H9 (cell line): ENCODE data around the gene KDM4F. TPM values are rescaled to one million over a fixed set of nuclear protein-coding genes. Genes with fewer than 3 reads are reported as not detected.

ENCODE experiments used
- DNase-seq: peaks from one replicate; pipeline ENCODE4 v3.0.0-alpha.2; 2017
- H2AFZ ChIP-seq: one replicate; pipeline ENCODE4 v1.6.1; 2013; ENCODE audit warnings: mild to moderate bottlenecking, low read length, control low read depth, moderate library complexity
- H2AK5ac ChIP-seq: 2 replicates; pipeline ENCODE4 v1.6.1; 2013; ENCODE audit warnings: low read length, control low read depth, mixed read lengths; ENCODE audit not compliant: insufficient read length
- H2BK120ac ChIP-seq: one replicate; pipeline ENCODE4 v1.6.1; 2013; ENCODE audit warnings: low read depth, mild to moderate bottlenecking, low read length, control low read depth, inconsistent platforms; ENCODE audit not compliant: poor library complexity, severe bottlenecking
- H2BK12ac ChIP-seq: 2 replicates; pipeline ENCODE4 v1.6.1; 2013; ENCODE audit warnings: low read length, control low read depth, mixed read lengths, low read depth; ENCODE audit not compliant: insufficient read length
- H2BK15ac ChIP-seq: 2 replicates; pipeline ENCODE4 v1.6.1; 2013; ENCODE audit warnings: low read depth, low read length, control low read depth
- H2BK20ac ChIP-seq: one replicate; pipeline ENCODE4 v1.6.1; 2013; ENCODE audit warnings: low read depth, mild to moderate bottlenecking, low read length, control low read depth, inconsistent platforms; ENCODE audit not compliant: poor library complexity, severe bottlenecking
- H2BK5ac ChIP-seq: 2 replicates; pipeline ENCODE4 v1.6.1; 2013; ENCODE audit warnings: low read length, control low read depth, mixed read lengths; ENCODE audit not compliant: insufficient read length
- H3K14ac ChIP-seq: 2 replicates; pipeline ENCODE4 v1.6.1; 2013; ENCODE audit warnings: low read length, control low read depth; ENCODE audit not compliant: insufficient read depth
- H3K18ac ChIP-seq: 2 replicates; pipeline ENCODE4 v1.6.1; 2013; ENCODE audit warnings: low read depth, mild to moderate bottlenecking, mixed read lengths, low read length, control low read depth; ENCODE audit not compliant: insufficient read length
- H3K23ac ChIP-seq: 2 replicates; pipeline ENCODE4 v1.6.1; 2013; ENCODE audit warnings: low read length, control low read depth, mixed read lengths, low read depth; ENCODE audit not compliant: insufficient read length
- H3K23me2 ChIP-seq: 2 replicates; pipeline ENCODE4 v1.6.1; 2013; ENCODE audit warnings: low read depth, mild to moderate bottlenecking, mixed read lengths, low read length, control low read depth; ENCODE audit not compliant: insufficient read length, poor library complexity, severe bottlenecking
- H3K27ac ChIP-seq: 2 replicates; pipeline ENCODE4 v1.5.1; 2013; ENCODE audit warnings: low read length, control low read depth, mixed read lengths, low read depth; ENCODE audit not compliant: insufficient read length
- H3K27me3 ChIP-seq: 2 replicates; pipeline ENCODE4 v1.6.1; 2013; ENCODE audit warnings: low read length, control low read depth, inconsistent platforms; ENCODE audit not compliant: insufficient read depth
- H3K4ac ChIP-seq: 2 replicates; pipeline ENCODE4 v1.6.1; 2013; ENCODE audit warnings: low read depth, mild to moderate bottlenecking, control low read depth, inconsistent platforms, low read length, moderate library complexity
- H3K4me1 ChIP-seq: 2 replicates; pipeline ENCODE4 v1.6.1; 2013; ENCODE audit warnings: low read length, control low read depth, inconsistent platforms; ENCODE audit not compliant: insufficient read depth
- H3K4me2 ChIP-seq: 2 replicates; pipeline ENCODE4 v1.6.1; 2013; ENCODE audit warnings: low read length, control low read depth, mixed read lengths; ENCODE audit not compliant: insufficient read length, insufficient read depth
- H3K56ac ChIP-seq: 2 replicates; pipeline ENCODE4 v1.6.1; 2013; ENCODE audit warnings: low read depth, mild to moderate bottlenecking, mixed read lengths, low read length, control low read depth; ENCODE audit not compliant: insufficient read length
- H3K79me1 ChIP-seq: 2 replicates; pipeline ENCODE4 v1.6.1; 2013; ENCODE audit warnings: low read depth, mild to moderate bottlenecking, moderate library complexity, low read length, control low read depth, inconsistent platforms; ENCODE audit not compliant: insufficient read depth, poor library complexity, severe bottlenecking
- H3K79me2 ChIP-seq: 2 replicates; pipeline ENCODE4 v1.6.1; 2013; ENCODE audit warnings: low read length, control low read depth, inconsistent platforms; ENCODE audit not compliant: insufficient read depth
- H3K9ac ChIP-seq: 2 replicates; pipeline ENCODE4 v1.6.1; 2013; ENCODE audit warnings: low read length, control low read depth, mixed read lengths; ENCODE audit not compliant: insufficient read length; ENCODE audit errors: extremely low read depth
- H3K9me3 ChIP-seq: one replicate; pipeline ENCODE4 v1.6.1; 2013; ENCODE audit warnings: low read depth, low read length, inconsistent platforms; ENCODE audit not compliant: control insufficient read depth
- H3T11ph ChIP-seq: one replicate; pipeline ENCODE4 v1.6.1; 2013; ENCODE audit warnings: mild to moderate bottlenecking, low read length, control low read depth, inconsistent platforms
- H4K20me1 ChIP-seq: one replicate; pipeline ENCODE4 v1.6.1; 2013; ENCODE audit not compliant: control insufficient read depth, insufficient read length, insufficient read depth
- H4K5ac ChIP-seq: 2 replicates; pipeline ENCODE4 v1.6.1; 2013; ENCODE audit warnings: low read depth, mild to moderate bottlenecking, mixed read lengths, low read length, control low read depth; ENCODE audit not compliant: insufficient read length
- H4K8ac ChIP-seq: replicated peaks from 2 replicates; pipeline ENCODE4 v1.6.1; 2013; ENCODE audit warnings: low read length, control low read depth, mixed read lengths, low read depth; ENCODE audit not compliant: insufficient read length
- H4K91ac ChIP-seq: 2 replicates; pipeline ENCODE4 v1.6.1; 2013; ENCODE audit warnings: low read depth, mild to moderate bottlenecking, moderate library complexity, mixed read lengths, low read length, control low read depth; ENCODE audit not compliant: insufficient read length
- H3K27ac Mint-ChIP-seq, 3 experiments: 2 replicates in 2 of 3; 3 replicates in 1 of 3; pipeline ENCODE4 v1.8.0; 2020 to 2021; ENCODE audit warnings: mixed read lengths in 3 of 3, mild to moderate bottlenecking in 1 of 3, moderate library complexity in 1 of 3
- H3K27me3 Mint-ChIP-seq: 2 replicates; pipeline ENCODE4 v1.8.0; 2021; ENCODE audit warnings: low read depth, mild to moderate bottlenecking, moderate library complexity, mixed read lengths
- H3K36me3 Mint-ChIP-seq, 3 experiments: 2 replicates in 2 of 3; 3 replicates in 1 of 3; pipeline ENCODE4 v1.8.0; 2020 to 2021; ENCODE audit warnings: low read depth in 3 of 3, mixed read lengths in 3 of 3; ENCODE audit not compliant: insufficient read depth in 1 of 3
- H3K4me1 Mint-ChIP-seq, 2 experiments: 2 replicates each; pipeline ENCODE4 v1.8.0; 2020; ENCODE audit warnings: mixed read lengths in 2 of 2
- H3K4me3 Mint-ChIP-seq, 2 experiments: 2 replicates in 1 of 2; 3 replicates in 1 of 2; pipeline ENCODE4 v1.8.0; 2020 to 2021; ENCODE audit warnings: mild to moderate bottlenecking in 2 of 2, mixed read lengths in 2 of 2, moderate library complexity in 1 of 2
- H3K9me3 Mint-ChIP-seq, 2 experiments: 2 replicates in 1 of 2; 3 replicates in 1 of 2; pipeline ENCODE4 v1.8.0; 2020; ENCODE audit warnings: mild to moderate bottlenecking in 2 of 2, mixed read lengths in 2 of 2, moderate library complexity in 1 of 2
- WGBS: extraction: QIAGEN DNeasy Blood & Tissue Kit; methylation state at CpG from one replicate; pipeline ENCODE4 v1.1.7; 2013; ENCODE audit warnings: missing lambda C conversion rate, low lambda C conversion rate, mixed read lengths; ENCODE audit not compliant: insufficient read length; ENCODE audit errors: extremely low coverage; 5-methylcytosine and 5-hydroxymethylcytosine counted together
- total RNA-seq: library from RNA; stranded (reverse); gene quantifications from 2 replicates; pipeline ENCODE4 v1.2.1, GENCODE V29; 2021
- TF ChIP-seq, protein P1 (sequence below): fragments of 200-600 bp; sonication (generic); conservative IDR thresholded peaks from 3 replicates; pipeline ENCODE4 v1.8.0; 2021; ENCODE audit warnings: antibody characterized with exemption, mild to moderate bottlenecking

Gene KDM4F
- total RNA-seq, 1 experiment from 2014 or later: not detected

GRCh38 chr11:95078526-95078925, 29.3 kb downstream of the KDM4F start:
- H2AK5ac ChIP-seq: no peak overlapping the region
- Mint-ChIP-seq H3K36me3 (no peaks in the 10 kb centered on the region), H3K27ac (no peak overlapping the region)

More at GRCh38 chr11:95078526-95078925, 29.3 kb downstream of the KDM4F start:
- Histone ChIP-seq H4K20me1 (no peaks in the 10 kb centered on the region), H4K91ac (no peak overlapping the region), H2AFZ (no peak overlapping the region), H2BK20ac (no peak overlapping the region), H4K8ac (no peak overlapping the region), H3K4ac (no peak overlapping the region), H2BK15ac (no peak overlapping the region), H3K23ac (no peak overlapping the region), H4K5ac (no peak overlapping the region), H3K27ac (no peak overlapping the region), H3K4me2 (no peak overlapping the region), H3K79me1 (no peaks in the 10 kb centered on the region), H3K9me3 (no peaks in the 10 kb centered on the region), H3K23me2 (no peaks in the 10 kb centered on the region), H3K14ac (no peak overlapping the region), H2BK5ac (no peak overlapping the region), H3K56ac (no peak overlapping the region), H3K9ac (no peak overlapping the region), H3K79me2 (no peaks in the 10 kb centered on the region), H3K18ac (no peak overlapping the region), H2BK12ac (no peak overlapping the region), H3K4me1 (peaks cover 3% of the 10 kb centered on the region; the same call in 1 of the 2 replicates), H3K27me3 (no peaks in the 10 kb centered on the region), H2BK120ac (no peak overlapping the region), H3T11ph (no peak overlapping the region)
- no CpG with 5 or more reads among the region's 1 CpG for WGBS
- peaks cover 3 to 9% of the 10 kb centered on the region in 2 experiments for H3K4me1 Mint-ChIP-seq
- DNase-seq: no peak
- TF ChIP-seq, protein P1, sequence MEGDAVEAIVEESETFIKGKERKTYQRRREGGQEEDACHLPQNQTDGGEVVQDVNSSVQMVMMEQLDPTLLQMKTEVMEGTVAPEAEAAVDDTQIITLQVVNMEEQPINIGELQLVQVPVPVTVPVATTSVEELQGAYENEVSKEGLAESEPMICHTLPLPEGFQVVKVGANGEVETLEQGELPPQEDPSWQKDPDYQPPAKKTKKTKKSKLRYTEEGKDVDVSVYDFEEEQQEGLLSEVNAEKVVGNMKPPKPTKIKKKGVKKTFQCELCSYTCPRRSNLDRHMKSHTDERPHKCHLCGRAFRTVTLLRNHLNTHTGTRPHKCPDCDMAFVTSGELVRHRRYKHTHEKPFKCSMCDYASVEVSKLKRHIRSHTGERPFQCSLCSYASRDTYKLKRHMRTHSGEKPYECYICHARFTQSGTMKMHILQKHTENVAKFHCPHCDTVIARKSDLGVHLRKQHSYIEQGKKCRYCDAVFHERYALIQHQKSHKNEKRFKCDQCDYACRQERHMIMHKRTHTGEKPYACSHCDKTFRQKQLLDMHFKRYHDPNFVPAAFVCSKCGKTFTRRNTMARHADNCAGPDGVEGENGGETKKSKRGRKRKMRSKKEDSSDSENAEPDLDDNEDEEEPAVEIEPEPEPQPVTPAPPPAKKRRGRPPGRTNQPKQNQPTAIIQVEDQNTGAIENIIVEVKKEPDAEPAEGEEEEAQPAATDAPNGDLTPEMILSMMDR: no peak
- H3K9me3 Mint-ChIP-seq: no peaks in the 10 kb centered on the region
- H3K27me3 Mint-ChIP-seq: peaks cover 7% of the 10 kb centered on the region
- H3K4me3 Mint-ChIP-seq: no peak overlapping the region
